ENCODE data around the gene SWSAP1.

SWSAP1 gene

DNA sequence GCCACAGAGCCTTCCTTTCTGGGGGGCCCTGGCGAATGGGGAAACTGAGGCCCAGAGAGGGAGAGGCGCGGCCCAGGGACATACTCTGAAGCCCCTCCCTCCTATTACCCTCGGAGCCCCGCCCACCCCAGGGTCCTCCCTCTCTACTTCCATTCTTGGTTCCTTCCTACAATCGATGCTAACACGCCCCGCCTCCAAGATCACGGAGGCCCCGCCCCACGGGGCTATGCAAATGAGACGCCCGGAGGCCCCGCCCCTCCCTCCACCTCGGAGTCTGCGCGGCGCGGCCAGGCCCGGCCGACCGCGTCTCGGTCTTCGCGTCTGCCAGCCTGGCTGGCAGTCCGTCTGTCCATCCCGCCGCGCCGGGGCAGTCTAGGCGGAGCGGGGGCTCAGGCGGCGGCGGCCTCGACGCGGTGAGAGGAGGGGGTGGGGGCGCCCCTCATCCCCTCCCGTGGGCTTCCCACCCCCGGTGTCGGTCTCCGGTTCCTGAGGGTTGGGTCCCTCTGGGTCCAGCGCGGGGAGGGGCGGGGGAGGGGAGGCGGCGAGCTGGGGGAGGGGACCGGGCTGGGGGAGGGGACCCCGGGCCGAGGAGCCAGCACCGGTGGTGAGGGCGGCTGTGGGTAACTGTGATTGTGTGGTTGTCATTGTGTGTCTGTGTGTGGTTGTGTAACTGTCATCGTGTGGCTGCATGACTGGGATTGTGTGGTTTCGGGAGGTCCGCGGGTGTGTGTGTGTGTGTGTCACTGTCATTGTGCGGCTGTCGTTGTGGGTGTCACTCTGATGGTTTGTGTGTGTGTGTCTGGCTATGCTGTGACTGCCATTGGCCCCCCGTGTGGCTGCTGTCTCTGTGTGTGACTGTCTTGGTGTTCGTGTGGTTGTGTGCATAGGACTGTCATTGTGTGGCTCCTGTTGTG is 19.0 kb upstream of the SWSAP1 start, which contains the start of gene PLPPR2:
TSS of gene PLPPR2 (plus strand) at position 273 of the 914 bp plus-strand sequence. CDS start 2,242 bp downstream, outside the sequence.
- Histone ChIP-seq H3K27me3 (ENCODE audit: control insufficient read depth in 1 of 2, insufficient read depth in 2 of 2, low read length in 2 of 2) (no peaks in the 10 kb centered on the region), H3K36me3 (ENCODE audit: control insufficient read depth in 2 of 2, insufficient read depth in 2 of 2, low read length in 2 of 2) (peaks cover 7 to 12% of the 10 kb centered on the region in 2 donors), H3K9me3 (ENCODE audit: control insufficient read depth in 2 of 2, low read length in 2 of 2) (no peaks in the 10 kb centered on the region), H3K27ac (ENCODE audit: low read length) (peak within 1 kb of the TSS; percentile 62), H3K4me1 (ENCODE audit: control insufficient read depth, insufficient read depth, low read length) (peaks cover 13% of the 10 kb centered on the region), H3K4me3 (ENCODE audit: low read length in 2 of 2) (peak within 1 kb of the TSS; percentile 81 to 88), H3K9ac (ENCODE audit: low read length in 2 of 2) (peak within 1 kb of the TSS; percentile 66 to 80)

DNA sequence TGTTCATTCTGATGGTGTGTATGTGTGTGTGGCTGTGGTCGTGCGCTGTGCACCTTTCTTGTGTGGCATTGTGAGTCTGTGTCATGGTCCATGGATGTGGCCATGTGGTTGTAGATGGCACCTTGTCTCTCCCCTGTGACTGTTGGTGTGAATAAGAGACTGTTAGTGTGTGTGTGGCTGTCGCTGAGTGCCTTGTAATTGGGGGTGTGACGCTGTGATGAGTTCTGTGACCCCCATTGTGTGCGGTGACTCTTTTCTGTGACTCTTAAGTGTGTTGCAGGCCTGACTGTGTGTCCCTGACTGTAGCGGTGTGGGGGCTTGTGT is 18.4 kb upstream of the SWSAP1 start:
- Histone ChIP-seq H3K9me3 (ENCODE audit: control insufficient read depth in 2 of 2, low read length in 2 of 2) (no peaks in the 10 kb centered on the region), H3K4me1 (ENCODE audit: control insufficient read depth, insufficient read depth, low read length) (peaks cover 13% of the 10 kb centered on the region), H3K4me3 (ENCODE audit: low read length in 2 of 2) (peak overlapping the region; percentile 81 to 88), H3K27me3 (ENCODE audit: control insufficient read depth in 1 of 2, insufficient read depth in 2 of 2, low read length in 2 of 2) (no peaks in the 10 kb centered on the region), H3K27ac (ENCODE audit: low read length) (peak overlapping the region; percentile 62), H3K9ac (ENCODE audit: low read length in 2 of 2) (peak overlapping the region; percentile 66 to 80), H3K36me3 (ENCODE audit: control insufficient read depth in 2 of 2, insufficient read depth in 2 of 2, low read length in 2 of 2) (peaks cover 7 to 15% of the 10 kb centered on the region in 2 donors)

DNA sequence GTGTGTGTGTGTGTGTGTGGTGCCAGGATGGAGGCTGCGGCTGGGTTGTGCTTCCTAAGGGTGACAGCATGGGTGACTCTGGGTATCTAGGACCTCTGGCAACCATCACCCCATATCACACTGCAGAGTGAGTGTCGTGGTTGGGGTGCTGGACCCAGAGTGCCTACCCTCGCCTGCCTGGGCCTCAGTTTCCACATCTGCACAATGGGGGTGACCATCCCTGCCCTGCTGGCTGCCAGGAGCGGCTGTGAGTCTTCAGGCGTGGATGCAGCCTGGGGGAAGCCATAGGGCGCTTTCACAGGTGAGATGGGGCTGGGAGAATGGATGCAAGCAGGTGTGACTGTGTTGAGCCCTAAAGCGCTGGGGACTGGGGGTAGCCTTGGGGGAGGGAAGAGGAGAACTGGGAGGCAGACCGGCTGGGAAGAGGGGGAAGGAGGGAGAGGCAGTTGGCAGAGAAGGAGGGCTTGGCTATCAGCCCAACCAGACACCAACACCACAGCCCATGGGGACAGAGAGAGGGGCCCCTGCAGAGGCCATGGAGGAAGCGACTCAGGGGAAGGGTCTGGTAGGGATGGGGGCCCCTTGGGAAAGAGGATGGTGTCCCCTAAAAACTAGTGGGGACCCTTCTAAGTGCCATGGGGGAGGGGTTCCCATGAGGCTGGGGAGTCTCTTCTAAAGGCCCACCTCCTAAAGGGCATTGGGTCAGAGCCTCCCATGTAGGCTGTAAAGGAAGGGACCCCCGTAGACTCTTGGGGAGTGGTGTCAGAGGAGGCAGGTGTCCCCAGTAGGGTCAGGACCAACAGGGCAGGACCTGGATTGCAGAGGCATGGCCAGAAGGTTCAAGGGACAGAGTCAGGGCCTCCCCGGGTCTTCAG is 17.6 kb upstream of the SWSAP1 start:
- peaks cover 13% of the 10 kb centered on the region for H3K4me1 ChIP-seq (ENCODE audit: control insufficient read depth, insufficient read depth, low read length)
- H3K9ac ChIP-seq (ENCODE audit: low read length in 2 of 2): no peak overlapping the region
- H3K36me3 ChIP-seq (ENCODE audit: control insufficient read depth in 2 of 2, insufficient read depth in 2 of 2, low read length in 2 of 2): peaks cover 7 to 20% of the 10 kb centered on the region in 2 donors
- no peaks in the 10 kb centered on the region for H3K9me3 ChIP-seq (ENCODE audit: control insufficient read depth in 2 of 2, low read length in 2 of 2)
- H3K27ac ChIP-seq (ENCODE audit: low read length): no peak overlapping the region
- no peaks in the 10 kb centered on the region for H3K27me3 ChIP-seq (ENCODE audit: control insufficient read depth in 1 of 2, insufficient read depth in 2 of 2, low read length in 2 of 2)
- H3K4me3 ChIP-seq (ENCODE audit: low read length in 2 of 2): peak overlapping the region in 1 of 2 donors; percentile 88

DNA sequence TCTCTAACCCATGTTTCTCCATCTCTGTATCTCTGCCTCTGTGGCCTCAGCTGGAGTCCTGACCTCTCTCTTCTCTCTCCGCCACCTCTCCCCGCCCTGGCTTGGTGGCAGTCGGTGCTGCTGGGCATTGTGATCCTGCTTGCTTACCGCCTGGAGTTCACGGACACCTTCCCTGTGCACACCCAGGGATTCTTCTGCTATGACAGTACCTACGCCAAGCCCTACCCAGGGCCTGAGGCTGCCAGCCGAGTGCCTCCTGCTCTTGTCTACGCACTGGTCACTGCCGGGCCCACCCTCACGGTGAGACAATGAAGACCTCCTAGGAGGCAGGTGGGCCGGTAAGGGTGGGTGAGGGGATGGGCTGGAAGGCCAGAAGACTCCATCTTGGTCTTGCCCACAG is 15.0 kb upstream of the SWSAP1 start:
- Histone ChIP-seq H3K4me1 (ENCODE audit: control insufficient read depth, insufficient read depth, low read length) (peaks cover 13% of the 10 kb centered on the region), H3K36me3 (ENCODE audit: control insufficient read depth in 2 of 2, insufficient read depth in 2 of 2, low read length in 2 of 2) (peaks cover 17 to 32% of the 10 kb centered on the region in 2 donors), H3K27ac (ENCODE audit: low read length) (no peak overlapping the region)

DNA sequence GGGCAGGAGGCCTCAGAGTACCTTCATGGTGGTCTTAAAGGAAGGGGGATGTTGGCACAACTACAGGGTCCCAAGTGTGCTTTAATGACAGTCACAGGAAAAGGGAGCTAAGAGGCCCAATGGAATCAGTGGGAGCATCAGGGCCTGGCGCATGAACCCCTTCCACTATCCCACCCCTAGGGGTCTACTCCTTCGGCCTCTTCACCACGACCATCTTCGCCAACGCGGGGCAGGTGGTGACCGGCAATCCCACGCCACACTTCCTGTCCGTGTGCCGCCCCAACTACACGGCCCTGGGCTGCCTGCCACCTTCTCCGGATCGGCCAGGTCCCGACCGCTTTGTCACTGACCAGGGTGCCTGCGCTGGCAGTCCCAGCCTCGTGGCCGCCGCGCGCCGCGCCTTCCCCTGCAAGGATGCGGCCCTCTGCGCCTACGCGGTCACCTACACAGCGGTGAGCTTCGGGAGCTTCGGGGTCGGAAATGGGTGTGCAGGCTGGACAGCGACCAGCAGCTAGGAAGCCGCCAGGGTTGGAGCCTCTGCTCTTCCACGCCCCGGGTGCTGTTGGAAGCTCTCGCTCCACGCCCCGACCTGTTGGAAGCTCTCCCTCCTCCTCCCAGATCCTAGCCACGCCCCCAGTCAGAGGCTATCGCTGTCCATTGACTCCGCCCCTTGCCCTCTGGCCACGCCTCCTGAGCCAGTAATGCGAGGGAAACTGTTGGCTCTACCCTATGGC is 13.3 kb upstream of the SWSAP1 start:
- H3K27ac ChIP-seq (ENCODE audit: low read length): no peak overlapping the region
- H3K9ac ChIP-seq (ENCODE audit: low read length in 2 of 2): no peak overlapping the region
- peaks cover 4% of the 10 kb centered on the region for H3K4me1 ChIP-seq (ENCODE audit: control insufficient read depth, insufficient read depth, low read length)
- H3K9me3 ChIP-seq (ENCODE audit: control insufficient read depth in 2 of 2, low read length in 2 of 2): no peaks in the 10 kb centered on the region
- no peak overlapping the region for H3K4me3 ChIP-seq (ENCODE audit: low read length in 2 of 2)
- H3K27me3 ChIP-seq (ENCODE audit: control insufficient read depth in 1 of 2, insufficient read depth in 2 of 2, low read length in 2 of 2): no peaks in the 10 kb centered on the region
- H3K36me3 ChIP-seq (ENCODE audit: control insufficient read depth in 2 of 2, insufficient read depth in 2 of 2, low read length in 2 of 2): peaks cover 20 to 36% of the 10 kb centered on the region in 2 donors

More for the DNA sequence above, 15.0 kb upstream of the SWSAP1 start:
- H3K27me3 ChIP-seq (ENCODE audit: control insufficient read depth in 1 of 2, insufficient read depth in 2 of 2, low read length in 2 of 2): no peaks in the 10 kb centered on the region
- no peak overlapping the region for H3K4me3 ChIP-seq (ENCODE audit: low read length in 2 of 2)
- no peak overlapping the region for H3K9ac ChIP-seq (ENCODE audit: low read length in 2 of 2)
- H3K9me3 ChIP-seq (ENCODE audit: control insufficient read depth in 2 of 2, low read length in 2 of 2): no peaks in the 10 kb centered on the region

DNA sequence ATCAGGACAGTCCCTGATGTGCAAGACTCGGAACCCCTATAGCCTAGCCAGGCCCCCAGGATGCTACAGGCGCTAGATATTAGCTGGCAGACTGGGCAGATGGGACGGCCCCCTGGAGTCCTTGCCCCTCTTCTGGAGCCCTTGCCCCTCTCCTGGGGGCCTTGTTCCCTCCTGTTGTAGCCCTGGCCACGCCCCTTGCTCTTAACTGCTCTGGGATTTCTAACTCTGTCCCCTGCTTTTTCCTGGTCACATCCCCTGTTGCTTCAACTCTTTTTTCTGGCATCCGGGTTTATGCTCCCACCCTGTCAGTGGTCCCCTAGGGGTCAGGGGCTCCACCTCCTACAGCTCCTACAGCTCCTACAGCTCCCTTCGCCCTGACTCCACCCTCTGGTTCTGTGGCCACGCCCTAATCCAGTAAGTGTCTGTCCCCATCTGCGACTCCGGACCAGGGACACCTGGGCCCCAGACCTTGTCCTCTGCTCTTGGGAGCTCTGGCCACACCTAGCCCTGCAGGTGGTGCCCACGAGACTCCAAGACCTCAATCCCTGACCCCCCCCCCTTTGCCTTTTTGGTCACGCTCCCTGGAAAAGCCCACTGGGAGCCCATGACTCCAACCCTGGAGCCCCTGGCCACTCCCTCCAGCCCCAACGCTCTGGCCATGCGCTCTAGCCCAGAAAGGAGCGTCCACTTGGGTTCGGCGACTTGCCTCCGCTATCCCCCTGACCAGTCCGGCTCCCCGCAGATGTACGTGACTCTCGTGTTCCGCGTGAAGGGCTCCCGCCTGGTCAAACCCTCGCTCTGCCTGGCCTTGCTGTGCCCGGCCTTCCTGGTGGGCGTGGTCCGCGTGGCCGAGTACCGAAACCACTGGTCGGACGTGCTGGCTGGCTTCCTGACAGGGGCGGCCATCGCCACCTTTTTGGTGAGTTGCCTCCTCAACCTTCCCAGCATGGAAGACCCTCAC is 12.4 kb upstream of the SWSAP1 start:
- Histone ChIP-seq H3K27me3 (ENCODE audit: control insufficient read depth in 1 of 2, insufficient read depth in 2 of 2, low read length in 2 of 2) (no peaks in the 10 kb centered on the region), H3K36me3 (ENCODE audit: control insufficient read depth in 2 of 2, insufficient read depth in 2 of 2, low read length in 2 of 2) (peaks cover 20 to 36% of the 10 kb centered on the region in 2 donors), H3K4me3 (ENCODE audit: low read length in 2 of 2) (no peak overlapping the region), H3K4me1 (ENCODE audit: control insufficient read depth, insufficient read depth, low read length) (no peaks in the 10 kb centered on the region), H3K9me3 (ENCODE audit: control insufficient read depth in 2 of 2, low read length in 2 of 2) (no peaks in the 10 kb centered on the region), H3K9ac (ENCODE audit: low read length in 2 of 2) (no peak overlapping the region), H3K27ac (ENCODE audit: low read length) (no peak overlapping the region)

DNA sequence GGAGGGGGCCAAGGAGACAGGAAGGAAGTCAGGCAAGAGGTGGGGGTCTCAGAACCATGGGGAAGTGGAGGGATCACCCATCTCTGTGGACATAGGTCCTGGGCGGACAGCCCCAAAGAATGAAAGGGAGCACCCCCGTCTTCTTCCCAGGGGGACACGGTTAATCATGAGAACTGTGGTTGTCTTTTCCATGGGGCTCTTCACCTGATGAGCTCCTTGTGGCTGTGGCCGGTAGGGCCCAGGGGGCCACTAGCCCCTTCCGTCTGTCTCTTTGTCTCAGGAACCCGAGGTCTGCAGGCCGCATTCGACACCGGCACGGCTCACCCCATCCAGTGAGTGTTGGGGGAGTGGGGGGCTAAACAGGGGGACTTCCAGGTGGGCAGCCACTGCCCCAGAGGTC is 10.6 kb upstream of the SWSAP1 start:
- Histone ChIP-seq H3K4me3 (ENCODE audit: low read length in 2 of 2) (no peak overlapping the region), H3K36me3 (ENCODE audit: control insufficient read depth in 2 of 2, insufficient read depth in 2 of 2, low read length in 2 of 2) (peaks cover 20 to 34% of the 10 kb centered on the region in 2 donors), H3K27me3 (ENCODE audit: control insufficient read depth in 1 of 2, insufficient read depth in 2 of 2, low read length in 2 of 2) (no peaks in the 10 kb centered on the region), H3K27ac (ENCODE audit: low read length) (no peak overlapping the region), H3K9ac (ENCODE audit: low read length in 2 of 2) (no peak overlapping the region), H3K9me3 (ENCODE audit: control insufficient read depth in 2 of 2, low read length in 2 of 2) (no peaks in the 10 kb centered on the region), H3K4me1 (ENCODE audit: control insufficient read depth, insufficient read depth, low read length) (no peaks in the 10 kb centered on the region)

DNA sequence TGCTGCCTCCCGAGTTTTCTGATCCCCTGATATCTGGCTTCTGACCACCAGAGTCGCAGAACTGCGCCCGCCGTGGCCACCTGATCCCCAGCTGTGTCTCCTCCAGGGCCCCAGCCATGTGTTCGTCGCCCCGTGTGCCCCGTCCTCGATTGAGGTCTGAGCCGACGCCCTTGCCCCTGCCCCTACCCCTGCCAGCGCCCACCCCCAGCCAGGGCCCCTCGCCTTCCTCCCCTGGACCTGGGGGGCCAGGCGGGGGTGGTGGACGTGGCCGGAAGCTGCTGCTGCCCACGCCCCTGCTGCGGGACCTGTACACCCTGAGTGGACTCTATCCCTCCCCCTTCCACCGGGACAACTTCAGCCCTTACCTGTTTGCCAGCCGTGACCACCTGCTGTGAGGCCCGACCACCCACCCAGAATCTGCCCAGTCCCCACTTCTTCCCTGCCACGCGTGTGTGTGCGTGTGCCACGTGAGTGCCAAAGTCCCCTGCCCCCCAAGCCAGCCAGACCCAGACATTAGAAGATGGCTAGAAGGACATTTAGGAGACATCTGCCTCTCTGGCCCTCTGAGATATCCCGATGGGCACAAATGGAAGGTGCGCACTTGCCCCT is 10.1 kb upstream of the SWSAP1 start:
- no peak overlapping the region for H3K4me3 ChIP-seq (ENCODE audit: low read length in 2 of 2)
- H3K27me3 ChIP-seq (ENCODE audit: control insufficient read depth in 1 of 2, insufficient read depth in 2 of 2, low read length in 2 of 2): no peaks in the 10 kb centered on the region
- H3K9ac ChIP-seq (ENCODE audit: low read length in 2 of 2): no peak overlapping the region
- H3K27ac ChIP-seq (ENCODE audit: low read length): no peak overlapping the region
- no peaks in the 10 kb centered on the region for H3K9me3 ChIP-seq (ENCODE audit: control insufficient read depth in 2 of 2, low read length in 2 of 2)
- peaks cover 17 to 31% of the 10 kb centered on the region in 2 donors for H3K36me3 ChIP-seq (ENCODE audit: control insufficient read depth in 2 of 2, insufficient read depth in 2 of 2, low read length in 2 of 2)
- no peaks in the 10 kb centered on the region for H3K4me1 ChIP-seq (ENCODE audit: control insufficient read depth, insufficient read depth, low read length)

DNA sequence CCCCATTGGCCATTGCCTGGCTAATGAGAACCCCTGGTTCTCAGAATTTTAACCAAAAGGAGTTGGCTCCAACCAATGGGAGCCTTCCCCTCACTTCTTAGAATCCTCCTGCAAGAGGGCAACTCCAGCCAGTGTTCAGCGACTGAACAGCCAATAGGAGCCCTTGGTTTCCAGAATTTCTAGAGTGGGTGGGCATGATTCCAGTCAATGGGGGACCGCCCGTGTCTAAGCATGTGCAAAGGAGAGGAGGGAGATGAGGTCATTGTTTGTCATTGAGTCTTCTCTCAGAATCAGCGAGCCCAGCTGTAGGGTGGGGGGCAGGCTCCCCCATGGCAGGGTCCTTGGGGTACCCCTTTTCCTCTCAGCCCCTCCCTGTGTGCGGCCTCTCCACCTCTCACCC is 9.5 kb upstream of the SWSAP1 start:
- H3K27ac ChIP-seq (ENCODE audit: low read length): no peak overlapping the region
- H3K9me3 ChIP-seq (ENCODE audit: control insufficient read depth in 2 of 2, low read length in 2 of 2): no peaks in the 10 kb centered on the region
- no peaks in the 10 kb centered on the region for H3K4me1 ChIP-seq (ENCODE audit: control insufficient read depth, insufficient read depth, low read length)
- H3K36me3 ChIP-seq (ENCODE audit: control insufficient read depth in 2 of 2, insufficient read depth in 2 of 2, low read length in 2 of 2): peaks cover 14 to 27% of the 10 kb centered on the region in 2 donors
- no peaks in the 10 kb centered on the region for H3K27me3 ChIP-seq (ENCODE audit: control insufficient read depth in 1 of 2, insufficient read depth in 2 of 2, low read length in 2 of 2)
- no peak overlapping the region for H3K4me3 ChIP-seq (ENCODE audit: low read length in 2 of 2)
- no peak overlapping the region for H3K9ac ChIP-seq (ENCODE audit: low read length in 2 of 2)

Data from stomach smooth muscle (tissue), 2 donors.